ENCODE data around the gene GRPEL1.
"Not testable (repeated sequence)": the region's sequence is repeated elsewhere in the genome, so short reads cannot be mapped to it uniquely, and the experiment has no call there.

The GRPEL1 gene

GRCh38 chr4:7103607-7104365 lies 35.9 kb upstream of the GRPEL1 start:
- Histone ChIP-seq H3K27me3 (ENCODE audit: control insufficient read depth in 1 of 2, insufficient read depth in 1 of 2, low read length in 2 of 2) (no peaks in the 10 kb centered on the region), H3K36me3 (ENCODE audit: control insufficient read depth in 1 of 2, insufficient read depth in 2 of 2, low read depth in 1 of 2, low read length in 2 of 2) (no peaks in the 10 kb centered on the region)
- 57% methylated on average over 21 of the region's 21 CpGs for WGBS

GRCh38 chr4:7103031-7103606 lies 35.3 kb upstream of the GRPEL1 start:
- no peak overlapping the region for H4K91ac ChIP-seq (ENCODE audit: low read length)
- no peaks in the 10 kb centered on the region for H3K79me1 ChIP-seq (replicated peaks; ENCODE audit: low read length, poor library complexity, severe bottlenecking)
- H3K4me2 ChIP-seq (ENCODE audit: low read length, poor library complexity, severe bottlenecking): peak overlapping the region; percentile 55
- H3K4me3 ChIP-seq (ENCODE audit: insufficient read depth in 1 of 2, low read depth in 1 of 2, low read length in 2 of 2): peak overlapping the region; percentile 65 to 86
- no peak overlapping the region for H2AK5ac ChIP-seq (ENCODE audit: low read length, severe bottlenecking)
- H3K14ac ChIP-seq (ENCODE audit: low read length in 2 of 2): no peak overlapping the region
- peak overlapping the region; percentile 87 for H3K9ac ChIP-seq (ENCODE audit: low read length)
- no peak overlapping the region for H2BK12ac ChIP-seq (ENCODE audit: low read length in 2 of 2)
- H2AFZ ChIP-seq (ENCODE audit: low read depth, low read length): peak overlapping the region; percentile 66
- H3K9me3 ChIP-seq (ENCODE audit: control insufficient read depth, low read length): no peaks in the 10 kb centered on the region
- H3K36me3 ChIP-seq (ENCODE audit: control insufficient read depth in 1 of 2, insufficient read depth in 2 of 2, low read depth in 1 of 2, low read length in 2 of 2): no peaks in the 10 kb centered on the region
- H3K4ac ChIP-seq (ENCODE audit: low read depth in 1 of 2, low read length in 2 of 2): no peak overlapping the region
- DNase-seq: peak; percentile 68
- peak overlapping the region; percentile 85 for H4K8ac ChIP-seq (ENCODE audit: low read length)
- H3K27me3 ChIP-seq (ENCODE audit: control insufficient read depth in 1 of 2, insufficient read depth in 1 of 2, low read length in 2 of 2): peaks cover 0 to 4% of the 10 kb centered on the region in 2 experiments
- peak overlapping the region; percentile 28 to 47 for H3K18ac ChIP-seq (ENCODE audit: low read depth in 1 of 2, low read length in 2 of 2)
- H2BK5ac ChIP-seq (ENCODE audit: low read depth, low read length, poor library complexity, severe bottlenecking): no peak overlapping the region
- H2BK15ac ChIP-seq (ENCODE audit: low read depth, poor library complexity, severe bottlenecking): no peak overlapping the region
- WGBS: 1% methylated on average over 32 of the region's 35 CpGs
- H3K4me1 ChIP-seq (ENCODE audit: control insufficient read depth, insufficient read depth, low read depth, low read length): peaks cover 20% of the 10 kb centered on the region
- H2BK120ac ChIP-seq (ENCODE audit: low read depth, low read length): no peak overlapping the region
- no peak overlapping the region for H3K23ac ChIP-seq (ENCODE audit: low read length in 2 of 2)
- H3K27ac ChIP-seq (ENCODE audit: low read length, poor library complexity, severe bottlenecking): no peak overlapping the region

More at GRCh38 chr4:7103607-7104365, 35.9 kb upstream of the GRPEL1 start:
- H3K18ac ChIP-seq (ENCODE audit: low read depth in 1 of 2, low read length in 2 of 2): peak overlapping the region in 1 of 2 experiments; percentile 47
- no peak overlapping the region for H2BK15ac ChIP-seq (ENCODE audit: low read depth, poor library complexity, severe bottlenecking)
- H3K4ac ChIP-seq (ENCODE audit: low read depth in 1 of 2, low read length in 2 of 2): no peak overlapping the region
- peak; percentile 54 for DNase-seq
- peaks cover 20% of the 10 kb centered on the region for H3K4me1 ChIP-seq (ENCODE audit: control insufficient read depth, insufficient read depth, low read depth, low read length)
- peak overlapping the region; percentile 40 for H3K4me2 ChIP-seq (ENCODE audit: low read length, poor library complexity, severe bottlenecking)
- peak overlapping the region in 1 of 2 experiments; percentile 86 for H3K4me3 ChIP-seq (ENCODE audit: insufficient read depth in 1 of 2, low read depth in 1 of 2, low read length in 2 of 2)
- no peak overlapping the region for H3K23ac ChIP-seq (ENCODE audit: low read length in 2 of 2)
- no peak overlapping the region for H4K91ac ChIP-seq (ENCODE audit: low read length)
- no peak overlapping the region for H2AFZ ChIP-seq (ENCODE audit: low read depth, low read length)
- no peak overlapping the region for H2BK120ac ChIP-seq (ENCODE audit: low read depth, low read length)
- H2AK5ac ChIP-seq (ENCODE audit: low read length, severe bottlenecking): no peak overlapping the region
- H3K14ac ChIP-seq (ENCODE audit: low read length in 2 of 2): no peak overlapping the region
- no peak overlapping the region for H4K8ac ChIP-seq (ENCODE audit: low read length)
- no peak overlapping the region for H2BK12ac ChIP-seq (ENCODE audit: low read length in 2 of 2)
- no peak overlapping the region for H2BK5ac ChIP-seq (ENCODE audit: low read depth, low read length, poor library complexity, severe bottlenecking)
- H3K9ac ChIP-seq (ENCODE audit: low read length): peak overlapping the region; percentile 58
- no peaks in the 10 kb centered on the region for H3K9me3 ChIP-seq (ENCODE audit: control insufficient read depth, low read length)
- no peaks in the 10 kb centered on the region for H3K79me1 ChIP-seq (replicated peaks; ENCODE audit: low read length, poor library complexity, severe bottlenecking)
- no peak overlapping the region for H3K27ac ChIP-seq (ENCODE audit: low read length, poor library complexity, severe bottlenecking)

DNA sequence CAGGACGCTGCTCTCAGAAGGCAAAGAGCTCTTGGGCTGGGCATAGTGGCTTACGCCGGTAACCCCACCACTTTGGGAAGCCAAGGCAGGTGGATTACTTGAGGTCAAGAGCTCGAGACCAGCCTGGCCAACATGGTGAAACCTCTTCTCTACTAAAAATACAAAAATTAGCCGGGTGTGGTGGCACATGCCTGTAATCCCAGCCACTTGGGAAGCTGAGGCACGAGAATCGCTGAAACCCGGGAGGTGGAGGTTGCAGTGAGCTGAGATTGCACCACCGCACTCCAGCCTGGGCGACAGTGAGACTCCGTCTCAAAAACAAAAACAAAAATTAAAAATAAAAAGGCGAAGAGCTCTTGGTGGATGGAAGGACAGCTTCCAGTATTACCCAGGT lies 34.6 kb upstream of the GRPEL1 start:
- not testable (repeated sequence) for H3K4ac ChIP-seq (ENCODE audit: low read depth in 1 of 2, low read length in 2 of 2); H2BK5ac ChIP-seq (ENCODE audit: low read depth, low read length, poor library complexity, severe bottlenecking); H2BK120ac ChIP-seq (ENCODE audit: low read depth, low read length); H2BK12ac ChIP-seq (ENCODE audit: low read length in 2 of 2); DNase-seq; H4K8ac ChIP-seq (ENCODE audit: low read length); H3K36me3 ChIP-seq (ENCODE audit: control insufficient read depth in 1 of 2, insufficient read depth in 2 of 2, low read depth in 1 of 2, low read length in 2 of 2); H3K27ac ChIP-seq (ENCODE audit: low read length, poor library complexity, severe bottlenecking); H3K9me3 ChIP-seq (ENCODE audit: control insufficient read depth, low read length); H3K79me1 ChIP-seq (replicated peaks; ENCODE audit: low read length, poor library complexity, severe bottlenecking); H2AK5ac ChIP-seq (ENCODE audit: low read length, severe bottlenecking); H3K14ac ChIP-seq (ENCODE audit: low read length in 2 of 2); H3K18ac ChIP-seq (ENCODE audit: low read depth in 1 of 2, low read length in 2 of 2); H2BK15ac ChIP-seq (ENCODE audit: low read depth, poor library complexity, severe bottlenecking); H3K23ac ChIP-seq (ENCODE audit: low read length in 2 of 2); H4K91ac ChIP-seq (ENCODE audit: low read length)
- H3K27me3 ChIP-seq (ENCODE audit: control insufficient read depth in 1 of 2, insufficient read depth in 1 of 2, low read length in 2 of 2): peaks cover 5 to 10% of the 10 kb centered on the region in 2 experiments
- peaks cover 20% of the 10 kb centered on the region for H3K4me1 ChIP-seq (ENCODE audit: control insufficient read depth, insufficient read depth, low read depth, low read length)
- peak overlapping the region; percentile 55 for H3K4me2 ChIP-seq (ENCODE audit: low read length, poor library complexity, severe bottlenecking)
- peak overlapping the region; percentile 87 for H3K9ac ChIP-seq (ENCODE audit: low read length)
- H2AFZ ChIP-seq (ENCODE audit: low read depth, low read length): peak overlapping the region; percentile 66
- peak overlapping the region; percentile 65 to 86 for H3K4me3 ChIP-seq (ENCODE audit: insufficient read depth in 1 of 2, low read depth in 1 of 2, low read length in 2 of 2)
- 50% methylated on average over 9 of the region's 12 CpGs for WGBS

- WGBS: 13% methylated on average over 20 of the region's 24 CpGs
- no peaks in the 10 kb centered on the region for H3K79me1 ChIP-seq (replicated peaks; ENCODE audit: low read length, poor library complexity, severe bottlenecking)
These were observed 34.0 kb upstream of the GRPEL1 start for GRCh38 chr4:7101692-7102515.

More at GRCh38 chr4:7101692-7102515, 34.0 kb upstream of the GRPEL1 start:
- no peak overlapping the region for H3K4ac ChIP-seq (ENCODE audit: low read depth in 1 of 2, low read length in 2 of 2)
- H2BK15ac ChIP-seq (ENCODE audit: low read depth, poor library complexity, severe bottlenecking): no peak overlapping the region
- H3K9me3 ChIP-seq (ENCODE audit: control insufficient read depth, low read length): no peaks in the 10 kb centered on the region
- peaks cover 10 to 14% of the 10 kb centered on the region in 2 experiments for H3K27me3 ChIP-seq (ENCODE audit: control insufficient read depth in 1 of 2, insufficient read depth in 1 of 2, low read length in 2 of 2)
- H3K4me1 ChIP-seq (ENCODE audit: control insufficient read depth, insufficient read depth, low read depth, low read length): peaks cover 20% of the 10 kb centered on the region
- H2AFZ ChIP-seq (ENCODE audit: low read depth, low read length): peak overlapping the region; percentile 7
- H3K4me2 ChIP-seq (ENCODE audit: low read length, poor library complexity, severe bottlenecking): peak overlapping the region; percentile 30
- H3K9ac ChIP-seq (ENCODE audit: low read length): peak overlapping the region; percentile 44
- H2BK5ac ChIP-seq (ENCODE audit: low read depth, low read length, poor library complexity, severe bottlenecking): no peak overlapping the region
- H3K18ac ChIP-seq (ENCODE audit: low read depth in 1 of 2, low read length in 2 of 2): no peak overlapping the region
- peak overlapping the region; percentile 16 for H4K91ac ChIP-seq (ENCODE audit: low read length)
- H3K36me3 ChIP-seq (ENCODE audit: control insufficient read depth in 1 of 2, insufficient read depth in 2 of 2, low read depth in 1 of 2, low read length in 2 of 2): no peaks in the 10 kb centered on the region
- H2BK12ac ChIP-seq (ENCODE audit: low read length in 2 of 2): no peak overlapping the region
- peak; percentile 71 for DNase-seq
- H2AK5ac ChIP-seq (ENCODE audit: low read length, severe bottlenecking): no peak overlapping the region
- H2BK120ac ChIP-seq (ENCODE audit: low read depth, low read length): no peak overlapping the region
- H3K23ac ChIP-seq (ENCODE audit: low read length in 2 of 2): no peak overlapping the region
- no peak overlapping the region for H3K14ac ChIP-seq (ENCODE audit: low read length in 2 of 2)
- H4K8ac ChIP-seq (ENCODE audit: low read length): peak overlapping the region; percentile 43
- H3K27ac ChIP-seq (ENCODE audit: low read length, poor library complexity, severe bottlenecking): no peak overlapping the region
- H3K4me3 ChIP-seq (ENCODE audit: insufficient read depth in 1 of 2, low read depth in 1 of 2, low read length in 2 of 2): peak overlapping the region in 1 of 2 experiments; percentile 86
